Mucosa of descending colon (tissue), 3 donors: ENCODE data around the gene MYL12A. TPM values are rescaled to one million over a fixed set of nuclear protein-coding genes. Genes with fewer than 3 reads are reported as not detected.
"Not testable (repeated sequence)": the region's sequence is repeated elsewhere in the genome, so short reads cannot be mapped to it uniquely, and the experiment has no call there.

ENCODE experiments used
- ATAC-seq: fragments of 200-7000 bp; cut with Tn5 transposase; one replicate; pipeline ENCODE4 v1.9.1; 2020; ENCODE audit warnings: mild to moderate bottlenecking, moderate library complexity
- DNase-seq, 3 donors: peaks; one replicate each; pipeline ENCODE4 v3.0.0-alpha.2; 2020
- H3K36me3 ChIP-seq: fragments of 200-600 bp; one replicate; pipeline ENCODE4 v1.8.0; 2021; ENCODE audit warnings: low read depth, mild to moderate bottlenecking
- H3K4me1 ChIP-seq: fragments of 200-600 bp; one replicate; pipeline ENCODE4 v1.8.0; 2021; ENCODE audit warnings: low read depth, mild to moderate bottlenecking
- H3K4me3 ChIP-seq: fragments of 200-600 bp; one replicate; pipeline ENCODE4 v1.8.0; 2021; ENCODE audit warnings: mild to moderate bottlenecking
- H3K9me3 ChIP-seq: fragments of 200-600 bp; one replicate; pipeline ENCODE4 v1.8.0; 2021; ENCODE audit warnings: mild to moderate bottlenecking
- CTCF ChIP-seq: fragments of 200-600 bp; IDR thresholded peaks from one replicate; pipeline ENCODE4 v1.8.0; 2022; ENCODE audit warnings: antibody characterized with exemption, mild to moderate bottlenecking
- intact Hi-C, 2 donors: fragments of 100-400 bp; cut with DNase I in 1 of 2; cut with micrococcal nuclease in 1 of 2; formaldehyde crosslinking; loops; one replicate each; pipeline versions ENCODE4 v1.11.0 to v1.11.1; 2022; cut with DNase I, micrococcal nuclease
- total RNA-seq, 3 donors: library from RNA; stranded (reverse); fragmentation: NEBNext Ultra II Directional in 2 of 3; extraction: Animal tissue kit (Norgen Biotek cat#: 25700) in 2 of 3; gene quantifications; one replicate each; pipeline versions ENCODE4 v1.2.1 to v1.2.4, GENCODE V29; 2021 to 2023
- donor health status: DM: no; HTN: no; CAD: no; lungs with moderate emphysema.
- donor health status: DM: no; HTN: no; CAD: no.
- donor health status: DM: no; HTN: yes; CAD: no.

The MYL12A gene
- total RNA-seq, 3 donors from 2014 or later, result 345 to 588 (median 550) TPM

GRCh38 chr18:3216987-3217386 is 30.6 kb upstream of the MYL12A start:
- peaks cover 27% of the 10 kb centered on the region for H3K4me1 ChIP-seq
- intact Hi-C loops, result no loop called here
- ATAC-seq (peak; percentile 5), DNase-seq (no peak)
- no peaks in the 10 kb centered on the region for H3K9me3 ChIP-seq
- H3K4me3 ChIP-seq, result no peak overlapping the region
- no peak for TF ChIP-seq CTCF
- H3K36me3 ChIP-seq, result no peaks in the 10 kb centered on the region

- Histone ChIP-seq H3K9me3 (no peaks in the 10 kb centered on the region), H3K4me1 (peaks cover 26% of the 10 kb centered on the region), H3K36me3 (no peaks in the 10 kb centered on the region), H3K4me3 (no peak overlapping the region)
- DNase-seq (peak in 1 of 3 donors; percentile 79), ATAC-seq (peak; percentile 98)
- intact Hi-C loops, result no loop called here
- no peak for TF ChIP-seq CTCF
Observed at GRCh38 chr18:3217948-3218647, 29.5 kb upstream of the MYL12A start.

- peaks cover 20% of the 10 kb centered on the region for H3K4me1 ChIP-seq
- H3K4me3 ChIP-seq, result no peak overlapping the region
- H3K9me3 ChIP-seq, result no peaks in the 10 kb centered on the region
- no peaks in the 10 kb centered on the region for H3K36me3 ChIP-seq
- intact Hi-C loops, result no loop called here
- no peak for TF ChIP-seq CTCF
- DNase-seq, result no peak
- ATAC-seq, result no peak
Observed at GRCh38 chr18:3218819-3219218, 28.8 kb upstream of the MYL12A start.

GRCh38 chr18:3219241-3219630 is 28.4 kb upstream of the MYL12A start:
- Histone ChIP-seq H3K9me3 (no peaks in the 10 kb centered on the region), H3K4me1 (peaks cover 18% of the 10 kb centered on the region), H3K4me3 (no peak overlapping the region), H3K36me3 (no peaks in the 10 kb centered on the region)
- ATAC-seq (no peak), DNase-seq (no peak)
- no peak for TF ChIP-seq CTCF
- intact Hi-C loops, result no loop called here

- intact Hi-C loops, result no loop called here
- Histone ChIP-seq H3K36me3 (no peaks in the 10 kb centered on the region), H3K4me3 (no peak within 1 kb of the TSS), H3K4me1 (peaks cover 18% of the 10 kb centered on the region), H3K9me3 (no peaks in the 10 kb centered on the region)
- no peak for TF ChIP-seq CTCF
- DNase-seq (no peak), ATAC-seq (no peak)
Observed at GRCh38 chr18:3219631-3220335, 27.8 kb upstream of the MYL12A start, which contains the start of gene MYOM1. TSS of gene MYOM1 (minus strand) at chr18:3219968. CDS start at chr18:3215223, 4,745 bp downstream.

- H3K9me3 ChIP-seq, DNase-seq: not testable (repeated sequence)
Observed at GRCh38 chr18:3220868-3221267, 26.7 kb upstream of the MYL12A start.

More at GRCh38 chr18:3220868-3221267, 26.7 kb upstream of the MYL12A start:
- ATAC-seq, H3K4me3 ChIP-seq, intact Hi-C loops, H3K36me3 ChIP-seq: not testable (repeated sequence)
- peaks cover 18% of the 10 kb centered on the region for H3K4me1 ChIP-seq
